ENCODE measurements around the gene EHBP1. TPM values are rescaled to one million over a fixed set of nuclear protein-coding genes. Genes with fewer than 3 reads are reported as not detected.

EHBP1 gene
- total RNA-seq, 1 experiment from 2014 or later = 32.1 TPM

DNA sequence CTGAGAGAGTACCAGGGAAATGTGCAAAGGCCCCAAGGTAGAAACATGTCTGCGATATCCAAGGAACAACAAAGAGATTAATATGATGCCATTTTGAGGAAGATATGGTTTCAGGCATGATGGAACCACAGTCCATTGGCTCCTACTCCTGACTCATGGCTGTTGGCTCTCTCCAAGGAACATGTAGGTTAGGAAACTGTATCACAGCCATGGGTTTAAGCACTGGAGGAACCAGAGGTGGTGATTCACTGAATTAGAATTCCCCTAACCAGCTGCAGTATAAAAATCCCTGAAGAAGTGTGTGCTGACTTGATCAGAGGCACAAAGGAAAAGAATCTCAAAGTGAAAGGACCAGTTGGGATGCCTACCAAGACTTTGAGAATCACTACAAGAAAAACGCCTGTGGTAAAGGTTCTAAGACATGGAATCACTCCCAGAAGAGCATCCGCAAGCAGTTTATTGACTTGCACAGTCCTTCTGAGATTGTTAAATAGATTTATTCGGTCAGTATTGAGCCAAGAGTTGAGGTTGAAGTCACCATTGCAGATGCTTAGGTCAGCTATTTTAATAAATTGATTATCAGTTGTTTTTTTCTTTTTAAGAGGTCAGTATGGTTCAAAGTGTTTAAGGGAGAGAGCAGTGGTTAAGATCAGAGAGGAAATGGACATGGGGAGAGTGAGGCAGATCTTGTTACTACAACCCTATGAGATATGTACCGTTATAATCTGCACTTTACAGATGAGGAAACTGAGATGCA is 234.4 kb downstream of the EHBP1 start:
- Histone ChIP-seq H3K4me3 (ENCODE audit: low read depth, low read length, poor library complexity, severe bottlenecking) (no peak overlapping the region), H3K36me3 (ENCODE audit: insufficient read depth, low read length, poor library complexity, severe bottlenecking) (no peaks in the 10 kb centered on the region), H3K27me3 (replicated peaks; ENCODE audit: insufficient read depth, low read depth, low read length, poor library complexity) (no peaks in the 10 kb centered on the region), H3K4me1 (ENCODE audit: insufficient read depth, low read length, poor library complexity, severe bottlenecking) (no peaks in the 10 kb centered on the region), H3K9me3 (ENCODE audit: low read depth, low read length, poor library complexity, severe bottlenecking) (no peaks in the 10 kb centered on the region), H3K27ac (ENCODE audit: low read depth, low read length, poor library complexity, severe bottlenecking) (no peak overlapping the region)
- intact Hi-C loops (cut with micrococcal nuclease; ENCODE audit: unreplicated experiment) = loop anchor here (5.0 kb wide), 1 partner anchor 247 kb away; no protein-coding TSS in a partner anchor
- ChIA-PET CTCF (no interaction called here), POLR2A (ENCODE audit: low non-redundant PET) (no interaction called here)
- no TSS peak for BruUV-seq (replicated peaks)
- no peak for DNase-seq (ENCODE audit: low spot score)
- no peak for TF ChIP-seq EZH2 (IDR thresholded peaks at IDR 0.05; ENCODE audit: borderline replicate concordance, low read depth, low read length, poor library complexity, severe bottlenecking)
- TF ChIP-seq, protein P1, sequence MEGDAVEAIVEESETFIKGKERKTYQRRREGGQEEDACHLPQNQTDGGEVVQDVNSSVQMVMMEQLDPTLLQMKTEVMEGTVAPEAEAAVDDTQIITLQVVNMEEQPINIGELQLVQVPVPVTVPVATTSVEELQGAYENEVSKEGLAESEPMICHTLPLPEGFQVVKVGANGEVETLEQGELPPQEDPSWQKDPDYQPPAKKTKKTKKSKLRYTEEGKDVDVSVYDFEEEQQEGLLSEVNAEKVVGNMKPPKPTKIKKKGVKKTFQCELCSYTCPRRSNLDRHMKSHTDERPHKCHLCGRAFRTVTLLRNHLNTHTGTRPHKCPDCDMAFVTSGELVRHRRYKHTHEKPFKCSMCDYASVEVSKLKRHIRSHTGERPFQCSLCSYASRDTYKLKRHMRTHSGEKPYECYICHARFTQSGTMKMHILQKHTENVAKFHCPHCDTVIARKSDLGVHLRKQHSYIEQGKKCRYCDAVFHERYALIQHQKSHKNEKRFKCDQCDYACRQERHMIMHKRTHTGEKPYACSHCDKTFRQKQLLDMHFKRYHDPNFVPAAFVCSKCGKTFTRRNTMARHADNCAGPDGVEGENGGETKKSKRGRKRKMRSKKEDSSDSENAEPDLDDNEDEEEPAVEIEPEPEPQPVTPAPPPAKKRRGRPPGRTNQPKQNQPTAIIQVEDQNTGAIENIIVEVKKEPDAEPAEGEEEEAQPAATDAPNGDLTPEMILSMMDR (conservative IDR thresholded peaks at IDR 0.05; ENCODE audit: low read depth, low read length) = no peak

DNA sequence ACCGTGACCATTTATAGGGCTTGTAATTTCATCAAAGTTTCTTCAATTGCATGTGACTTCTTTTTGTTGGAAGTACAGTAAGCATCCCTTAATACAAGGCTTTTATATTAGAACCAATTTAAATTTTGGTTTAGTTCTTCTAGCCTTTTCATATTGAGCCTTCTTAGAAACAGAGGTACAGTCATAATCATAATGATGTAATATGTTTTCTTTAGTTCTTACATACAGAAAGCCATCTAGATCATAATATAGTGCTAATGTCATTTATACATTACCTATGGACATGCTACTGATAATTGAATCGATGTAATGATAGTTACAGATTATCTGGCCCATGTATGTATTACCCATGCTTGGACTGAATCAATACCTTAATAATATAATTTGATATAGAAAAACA is 235.2 kb downstream of the EHBP1 start:
- CTCF ChIA-PET = no interaction called here
- H3K27me3 ChIP-seq (replicated peaks; ENCODE audit: insufficient read depth, low read depth, low read length, poor library complexity) = no peaks in the 10 kb centered on the region
- DNase-seq (ENCODE audit: low spot score) = no peak

DNA sequence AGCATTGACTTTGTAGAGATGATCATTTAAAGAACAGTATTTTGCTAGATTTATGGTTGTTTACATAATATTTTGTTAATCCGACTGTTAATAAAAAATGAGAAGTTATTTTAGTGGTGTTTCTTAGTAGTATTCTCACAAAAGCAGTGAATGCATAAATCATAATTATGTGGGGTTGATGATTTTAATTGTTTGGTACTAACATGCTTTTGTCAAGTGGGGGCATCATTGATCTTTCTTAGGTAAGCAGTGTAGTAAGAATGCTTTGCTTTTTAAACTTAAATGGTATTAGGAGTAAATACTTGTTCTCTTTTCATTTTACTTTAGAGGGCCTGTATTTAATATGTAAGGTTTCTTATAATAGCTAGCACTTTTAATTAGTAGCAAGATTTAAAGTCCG is 235.9 kb downstream of the EHBP1 start:
- no peak overlapping the region for H3K4me3 ChIP-seq (ENCODE audit: low read depth, low read length, poor library complexity, severe bottlenecking)
- no peaks in the 10 kb centered on the region for H3K36me3 ChIP-seq (ENCODE audit: insufficient read depth, low read length, poor library complexity, severe bottlenecking)
- no peak overlapping the region for H3K27ac ChIP-seq (ENCODE audit: low read depth, low read length, poor library complexity, severe bottlenecking)
- no TSS peak for BruUV-seq (replicated peaks)
- H3K27me3 ChIP-seq (replicated peaks; ENCODE audit: insufficient read depth, low read depth, low read length, poor library complexity) = no peaks in the 10 kb centered on the region
- TF ChIP-seq, protein P1 (conservative IDR thresholded peaks at IDR 0.05; ENCODE audit: low read depth, low read length) = peak; percentile 29; the same call in 1 of the 2 replicates
- no peak for TF ChIP-seq EZH2 (IDR thresholded peaks at IDR 0.05; ENCODE audit: borderline replicate concordance, low read depth, low read length, poor library complexity, severe bottlenecking)
- H3K9me3 ChIP-seq (ENCODE audit: low read depth, low read length, poor library complexity, severe bottlenecking) = no peaks in the 10 kb centered on the region
- intact Hi-C loops (cut with micrococcal nuclease; ENCODE audit: unreplicated experiment) = loop anchor here (5.0 kb wide), 1 partner anchor 246 kb away; no protein-coding TSS in a partner anchor
- no peaks in the 10 kb centered on the region for H3K4me1 ChIP-seq (ENCODE audit: insufficient read depth, low read length, poor library complexity, severe bottlenecking)
- CTCF ChIA-PET = no interaction called here
- POLR2A ChIA-PET (ENCODE audit: low non-redundant PET) = no interaction called here
- peak; percentile 5 for DNase-seq (ENCODE audit: low spot score)

More for the DNA sequence above, 235.2 kb downstream of the EHBP1 start:
- POLR2A ChIA-PET (ENCODE audit: low non-redundant PET) = no interaction called here
- no peak overlapping the region for H3K27ac ChIP-seq (ENCODE audit: low read depth, low read length, poor library complexity, severe bottlenecking)
- no TSS peak for BruUV-seq (replicated peaks)
- no peaks in the 10 kb centered on the region for H3K36me3 ChIP-seq (ENCODE audit: insufficient read depth, low read length, poor library complexity, severe bottlenecking)
- TF ChIP-seq, protein P1 (conservative IDR thresholded peaks at IDR 0.05; ENCODE audit: low read depth, low read length) = no peak
- no peak for TF ChIP-seq EZH2 (IDR thresholded peaks at IDR 0.05; ENCODE audit: borderline replicate concordance, low read depth, low read length, poor library complexity, severe bottlenecking)
- no peaks in the 10 kb centered on the region for H3K4me1 ChIP-seq (ENCODE audit: insufficient read depth, low read length, poor library complexity, severe bottlenecking)
- intact Hi-C loops (cut with micrococcal nuclease; ENCODE audit: unreplicated experiment) = loop anchor here (5.0 kb wide), 1 partner anchor 247 kb away; no protein-coding TSS in a partner anchor
- H3K9me3 ChIP-seq (ENCODE audit: low read depth, low read length, poor library complexity, severe bottlenecking) = no peaks in the 10 kb centered on the region
- no peak overlapping the region for H3K4me3 ChIP-seq (ENCODE audit: low read depth, low read length, poor library complexity, severe bottlenecking)
